Measurements from ENCODE around the gene HINT1. TPM values are rescaled to one million over a fixed set of nuclear protein-coding genes. Genes with fewer than 3 reads are reported as not detected.

Gene HINT1
- total RNA-seq, 1 experiment from 2014 or later: 249 TPM

DNA sequence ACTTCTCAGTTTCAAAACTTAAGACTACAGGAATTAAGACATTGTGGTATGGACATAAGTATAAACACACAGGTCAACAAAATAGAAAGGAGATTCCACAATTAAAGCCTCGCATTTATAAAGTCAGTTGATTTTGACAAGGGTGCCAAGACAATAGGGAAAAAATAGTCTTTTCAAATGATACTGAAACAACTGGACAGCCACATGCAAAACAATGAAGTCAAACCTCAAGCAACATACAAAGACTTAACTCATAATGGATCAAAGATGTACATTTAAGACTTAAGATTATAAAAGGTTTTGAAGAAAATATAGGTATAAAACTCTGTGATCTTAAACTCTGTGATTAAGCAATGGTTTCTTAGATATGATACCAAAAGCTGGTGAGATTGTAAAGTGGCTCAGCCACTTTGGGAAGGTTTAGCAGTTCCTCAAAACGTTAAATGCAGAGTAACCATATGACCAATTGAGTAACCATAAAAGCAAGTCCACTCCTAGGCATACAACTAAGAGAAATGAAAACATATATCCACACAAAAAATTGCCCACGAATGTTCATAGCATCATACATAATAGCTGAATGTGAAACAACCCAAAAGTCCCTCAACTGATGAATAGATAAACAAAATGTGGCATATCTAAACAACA, 22.0 kb downstream of the HINT1 start:
- no peak overlapping the region for H3K4me2 ChIP-seq (ENCODE audit: insufficient read depth, insufficient read length, low read length)
- no peak overlapping the region for H3K4ac ChIP-seq (ENCODE audit: low read depth, low read length)
- no peaks in the 10 kb centered on the region; the same call in 1 of the 2 replicates for H3K27me3 Mint-ChIP-seq (ENCODE audit: low read depth)
- H3K4me3 Mint-ChIP-seq: no peak overlapping the region
- no peak for DNase-seq
- H4K5ac ChIP-seq (ENCODE audit: insufficient read length, low read depth, low read length): no peak overlapping the region
- no peak overlapping the region for H2BK20ac ChIP-seq (ENCODE audit: low read depth, low read length, poor library complexity, severe bottlenecking)
- no peaks in the 10 kb centered on the region for H3K79me2 ChIP-seq (ENCODE audit: insufficient read depth, low read length)
- H4K20me1 ChIP-seq (ENCODE audit: control insufficient read depth, insufficient read depth, insufficient read length): no peaks in the 10 kb centered on the region
- peaks cover 0 to 5% of the 10 kb centered on the region in 2 experiments; a peak in 1 of 4 replicates for H3K4me1 Mint-ChIP-seq
- peaks cover 6 to 11% of the 10 kb centered on the region in 2 experiments; a peak in 4 of 5 replicates for H3K9me3 Mint-ChIP-seq
- H4K91ac ChIP-seq (ENCODE audit: insufficient read length, low read depth, low read length): no peak overlapping the region
- no peak overlapping the region for H4K8ac ChIP-seq (replicated peaks; ENCODE audit: insufficient read length, low read depth, low read length)
- peaks cover 0 to 9% (median 2%) of the 10 kb centered on the region in 3 experiments; a peak in 3 of 7 replicates for H3K36me3 Mint-ChIP-seq (ENCODE audit: insufficient read depth in 1 of 3, low read depth in 3 of 3)
- H3K4me1 ChIP-seq (ENCODE audit: insufficient read depth, low read length): no peaks in the 10 kb centered on the region; the same call in 1 of the 2 replicates
- H2BK15ac ChIP-seq (ENCODE audit: low read depth, low read length): no peak overlapping the region
- no peak overlapping the region for H2BK12ac ChIP-seq (ENCODE audit: insufficient read length, low read depth, low read length)
- no peak overlapping the region for H3K27ac Mint-ChIP-seq
- no peak overlapping the region for H2BK120ac ChIP-seq (ENCODE audit: low read depth, low read length, poor library complexity, severe bottlenecking)
- no peak for TF ChIP-seq CTCF (conservative IDR thresholded peaks at IDR 0.05)
- WGBS (ENCODE audit: extremely low coverage, insufficient read length, low lambda C conversion rate): no CpG with 5 or more reads among the region's 3 CpGs
- no peak overlapping the region for H3K18ac ChIP-seq (ENCODE audit: insufficient read length, low read depth, low read length)
- H3K79me1 ChIP-seq (ENCODE audit: insufficient read depth, low read depth, low read length, poor library complexity, severe bottlenecking): no peaks in the 10 kb centered on the region
- no peak overlapping the region for H2AFZ ChIP-seq (ENCODE audit: low read length)
- no peak overlapping the region for H2BK5ac ChIP-seq (ENCODE audit: insufficient read length, low read length)
- H3K27ac ChIP-seq (ENCODE audit: insufficient read length, low read depth, low read length): no peak overlapping the region
- no peak overlapping the region for H3K14ac ChIP-seq (ENCODE audit: insufficient read depth, low read length)
- H3K23ac ChIP-seq (ENCODE audit: insufficient read length, low read depth, low read length): no peak overlapping the region
- no peaks in the 10 kb centered on the region for H3K23me2 ChIP-seq (ENCODE audit: insufficient read length, low read depth, low read length, poor library complexity, severe bottlenecking)
- H2AK5ac ChIP-seq (ENCODE audit: insufficient read length, low read length): no peak overlapping the region
- no peaks in the 10 kb centered on the region for H3K27me3 ChIP-seq (ENCODE audit: insufficient read depth, low read length)
- H3K56ac ChIP-seq (ENCODE audit: insufficient read length, low read depth, low read length): no peak overlapping the region
- H3K9me3 ChIP-seq (ENCODE audit: control insufficient read depth, low read depth, low read length): no peaks in the 10 kb centered on the region
- no peak overlapping the region for H3T11ph ChIP-seq (ENCODE audit: low read length)
- no peak overlapping the region for H3K9ac ChIP-seq (ENCODE audit: extremely low read depth, insufficient read length, low read length)

Measured in H9 (cell line).